Nephron progenitor cell (in vitro differentiated cells): Measurements from ENCODE around the gene L1CAM.

Source experiments
- DNase-seq: peaks from one replicate; pipeline ENCODE4 v3.0.0; 2021
- H3K27ac Mint-ChIP-seq: 2 replicates; pipeline ENCODE4 v1.8.0; 2021; ENCODE audit warnings: mild to moderate bottlenecking, moderate library complexity, mixed read lengths
- H3K27me3 Mint-ChIP-seq: 2 replicates; pipeline ENCODE4 v1.8.0; 2021; ENCODE audit warnings: mild to moderate bottlenecking, low read depth, mixed read lengths; ENCODE audit not compliant: poor library complexity
- H3K36me3 Mint-ChIP-seq: 2 replicates; pipeline ENCODE4 v1.8.0; 2021; ENCODE audit warnings: low read depth, mixed read lengths
- H3K4me1 Mint-ChIP-seq: 2 replicates; pipeline ENCODE4 v1.8.0; 2021; ENCODE audit warnings: mixed read lengths
- H3K4me3 Mint-ChIP-seq: 2 replicates; pipeline ENCODE4 v1.8.0; 2021; ENCODE audit warnings: mild to moderate bottlenecking, moderate library complexity, mixed read lengths
- H3K9me3 Mint-ChIP-seq: 2 replicates; pipeline ENCODE4 v1.8.0; 2021; ENCODE audit warnings: mild to moderate bottlenecking, moderate library complexity, mixed read lengths
- CTCF ChIP-seq: fragments of 200-600 bp; sonication (generic); IDR thresholded peaks from 2 replicates; pipeline ENCODE4 v1.5.0; 2021; ENCODE audit warnings: antibody characterized with exemption

Gene L1CAM

GRCh38 chrX:153885968-153886903 lies at the start of gene L1CAM:
L1CAM (minus strand) TSS chrX:153886173; CDS start chrX:153875836, 10,337 bp downstream.
- H3K27ac Mint-ChIP-seq, result no peak within 1 kb of the TSS
- peak; percentile 58 for DNase-seq

GRCh38 chrX:153935326-153935851 lies 49.4 kb upstream of the L1CAM start:
- no peak for DNase-seq
- Mint-ChIP-seq H3K36me3 (peaks cover 13% of the 10 kb centered on the region), H3K27ac (no peak overlapping the region), H3K9me3 (peaks cover 59% of the 10 kb centered on the region), H3K27me3 (peaks cover 11% of the 10 kb centered on the region), H3K4me1 (peaks cover 20% of the 10 kb centered on the region), H3K4me3 (peak overlapping the region; percentile 68)
- TF ChIP-seq CTCF, result no peak

More at GRCh38 chrX:153885968-153886903, at the start of gene L1CAM:
- Mint-ChIP-seq H3K4me1 (peaks cover 35% of the 10 kb centered on the region), H3K27me3 (peaks cover 20% of the 10 kb centered on the region), H3K36me3 (no peaks in the 10 kb centered on the region), H3K4me3 (peak within 1 kb of the TSS; percentile 77), H3K9me3 (peaks cover 57% of the 10 kb centered on the region)
- TF ChIP-seq CTCF, result no peak

GRCh38 chrX:153934762-153935325 lies 48.9 kb upstream of the L1CAM start, which contains the start of gene NAA10:
NAA10 (minus strand) TSS chrX:153935037; CDS start chrX:153934904, 133 bp downstream.
- H3K27me3 Mint-ChIP-seq, result peaks cover 5% of the 10 kb centered on the region
- peak; percentile 73 for DNase-seq
- H3K4me3 Mint-ChIP-seq, result peak within 1 kb of the TSS; percentile 82
- TF ChIP-seq CTCF, result no peak
- H3K9me3 Mint-ChIP-seq, result peaks cover 57% of the 10 kb centered on the region
- H3K27ac Mint-ChIP-seq, result no peak within 1 kb of the TSS
- peaks cover 15% of the 10 kb centered on the region for H3K4me1 Mint-ChIP-seq
- H3K36me3 Mint-ChIP-seq, result peaks cover 13% of the 10 kb centered on the region

GRCh38 chrX:153934148-153934761 lies 48.3 kb upstream of the L1CAM start:
- TF ChIP-seq CTCF, result no peak
- H3K4me3 Mint-ChIP-seq, result peak overlapping the region; percentile 82
- H3K4me1 Mint-ChIP-seq, result peaks cover 13% of the 10 kb centered on the region
- peaks cover 14% of the 10 kb centered on the region for H3K36me3 Mint-ChIP-seq
- peaks cover 3% of the 10 kb centered on the region for H3K27me3 Mint-ChIP-seq
- H3K27ac Mint-ChIP-seq, result no peak overlapping the region
- DNase-seq, result no peak
- H3K9me3 Mint-ChIP-seq, result peaks cover 56% of the 10 kb centered on the region

- Mint-ChIP-seq H3K4me3 (peak overlapping the region; percentile 82), H3K27ac (no peak overlapping the region), H3K27me3 (peaks cover 3% of the 10 kb centered on the region), H3K4me1 (peaks cover 18% of the 10 kb centered on the region), H3K9me3 (peaks cover 59% of the 10 kb centered on the region), H3K36me3 (peaks cover 18% of the 10 kb centered on the region)
- no peak for DNase-seq
- no peak for TF ChIP-seq CTCF
Observed at GRCh38 chrX:153933748-153934147, 47.8 kb upstream of the L1CAM start.
